GM21619 (cell line): ENCODE measurements around the gene SURF1.
"Not testable (repeated sequence)": the region's sequence is repeated elsewhere in the genome, so short reads cannot be mapped to it uniquely, and the experiment has no call there.

Source experiments
- ATAC-seq: cut with Tn5 transposase; IDR thresholded peaks from one replicate; pipeline ENCODE4 v1.9.1; 2021; ENCODE audit not compliant: unreplicated experiment

Gene SURF1

DNA sequence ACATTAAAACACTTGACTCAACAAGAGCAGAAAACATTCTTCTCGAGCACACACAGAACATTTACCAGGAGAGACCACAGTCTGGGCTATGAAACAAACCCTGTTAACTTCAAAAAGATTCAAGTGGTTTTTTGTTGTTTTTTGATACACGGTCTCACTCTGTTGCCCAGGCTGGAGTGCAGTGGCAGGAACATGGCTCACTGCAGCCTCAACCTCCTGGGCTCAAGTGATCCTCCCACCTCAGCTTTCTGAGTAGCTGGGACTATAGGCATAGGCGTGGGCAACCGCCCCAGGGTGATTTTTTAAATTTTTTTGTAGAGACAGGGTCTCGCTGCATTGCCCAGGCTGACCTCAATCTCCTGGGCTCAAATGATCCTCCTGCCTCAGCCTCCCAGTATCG is 29.3 kb downstream of the SURF1 start:
- ATAC-seq, result not testable (repeated sequence)

DNA sequence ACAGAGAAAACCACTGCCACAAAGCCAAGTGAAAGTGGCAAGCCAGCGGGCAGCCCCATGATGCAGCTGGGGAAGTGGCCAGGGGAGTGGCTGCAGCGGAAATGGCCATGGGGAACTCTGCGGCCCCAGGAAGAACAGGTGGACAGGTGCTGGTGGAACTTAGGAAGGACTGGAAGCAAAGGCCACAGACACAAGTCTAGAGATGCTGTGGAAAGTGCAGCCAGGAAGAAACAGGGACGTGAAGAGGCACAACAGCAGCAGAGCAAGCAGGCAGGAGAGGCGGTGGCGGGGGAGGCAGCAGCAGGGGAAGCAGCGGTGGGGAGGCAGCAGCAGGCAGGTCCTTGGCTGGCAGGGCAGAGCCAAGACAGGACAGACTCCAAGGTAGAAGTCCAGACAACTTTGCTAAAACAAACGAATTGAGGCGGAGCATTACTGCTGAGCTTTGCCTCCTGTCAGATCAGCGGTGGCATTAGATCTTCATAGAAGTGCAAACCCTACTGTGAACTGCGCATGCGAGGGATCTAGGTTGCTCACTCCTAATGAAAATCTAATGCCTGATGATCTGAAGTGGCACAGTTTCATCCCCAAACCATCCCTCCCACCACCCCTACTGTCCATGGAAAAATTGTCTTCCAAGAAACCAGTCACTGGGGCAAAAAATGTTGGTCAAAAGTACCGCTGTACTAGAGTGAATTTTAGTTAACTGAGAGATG is 32.1 kb downstream of the SURF1 start:
- ATAC-seq, result no peak

DNA sequence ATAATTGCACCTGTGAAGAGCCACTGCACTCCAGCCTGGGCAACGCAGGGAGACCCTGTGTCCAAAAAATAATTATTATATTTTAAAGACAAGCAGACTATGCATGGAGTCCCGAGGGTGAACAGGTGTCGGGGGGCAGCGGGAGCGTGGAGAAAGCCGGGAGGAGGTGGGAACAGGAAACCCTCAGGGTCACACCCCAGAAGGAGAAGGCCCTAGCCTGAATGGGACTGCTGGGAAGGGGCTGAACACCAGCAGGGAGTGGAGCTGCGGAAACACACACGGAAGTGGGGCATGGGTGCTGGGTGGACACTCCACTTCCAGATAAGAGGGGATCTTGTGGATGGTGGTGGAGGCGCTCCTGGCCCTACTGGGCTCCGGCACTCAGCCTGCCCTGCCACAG is 33.1 kb downstream of the SURF1 start:
- no peak for ATAC-seq

DNA sequence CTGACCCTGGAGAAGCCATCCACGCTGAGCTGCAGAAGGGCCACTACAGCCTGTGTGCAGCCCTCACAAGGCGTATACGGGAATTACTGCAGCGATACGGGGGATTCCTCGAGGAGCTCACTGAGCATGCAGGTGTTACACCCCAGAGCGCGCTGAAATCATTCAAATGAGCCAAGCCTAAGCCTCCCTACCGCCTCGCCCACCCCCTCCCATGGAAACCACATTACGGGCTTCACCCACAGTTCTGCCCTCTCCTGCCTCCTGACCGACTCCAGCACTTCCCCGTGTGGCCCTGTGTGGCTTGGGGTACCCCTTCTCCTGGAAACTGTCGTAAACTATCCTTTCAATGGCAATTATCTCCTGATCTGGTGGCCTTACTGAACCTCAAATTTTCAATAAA is 33.6 kb downstream of the SURF1 start:
- no peak for ATAC-seq

DNA sequence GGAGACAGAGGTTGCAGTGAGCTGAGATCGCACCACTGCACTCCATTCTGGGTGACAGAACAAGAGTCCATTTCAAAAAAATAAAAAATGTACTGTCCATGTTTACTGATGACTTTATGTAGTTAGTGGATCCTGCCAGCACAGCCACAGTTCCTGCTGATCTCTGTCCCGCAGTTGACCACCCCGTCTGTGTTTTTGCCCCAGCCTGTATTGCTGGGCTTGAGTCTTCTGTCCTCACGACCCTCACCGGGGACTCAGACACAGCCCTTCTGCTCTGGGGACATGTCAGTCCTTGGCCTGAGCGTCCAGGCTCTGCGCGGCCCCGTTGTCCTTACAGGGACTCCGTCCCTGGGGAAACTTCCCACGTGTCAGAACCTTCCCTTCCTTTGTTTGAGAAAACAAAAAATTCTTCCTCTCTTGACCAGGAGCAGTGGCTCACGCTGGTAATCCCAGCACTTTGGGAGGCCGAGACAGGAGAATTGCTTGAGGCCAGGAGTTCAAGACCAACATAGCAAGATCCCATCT is 34.8 kb downstream of the SURF1 start:
- no peak for ATAC-seq

DNA sequence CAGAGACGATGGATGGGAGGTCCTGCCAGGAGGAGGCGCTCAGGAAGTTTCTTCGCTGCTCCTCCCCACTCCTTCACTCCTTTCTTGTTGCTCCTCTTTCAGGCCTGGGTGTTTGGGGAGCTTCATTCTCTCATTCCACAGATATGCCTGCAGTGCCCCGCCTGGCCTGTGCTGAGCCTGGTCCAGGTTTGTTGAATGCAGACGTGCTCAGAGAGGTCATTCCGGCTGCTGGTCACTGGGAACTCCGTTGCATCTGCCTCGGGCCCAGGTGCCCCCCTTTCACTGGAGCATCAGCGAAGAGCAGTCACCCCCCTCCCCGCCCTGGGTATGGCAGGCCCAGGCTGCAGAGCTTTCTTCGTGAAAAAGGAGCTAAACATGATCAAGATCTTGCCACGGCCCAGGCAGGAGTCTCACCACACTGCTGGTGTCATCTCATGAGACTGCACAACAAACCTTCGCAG is 35.8 kb downstream of the SURF1 start:
- no peak for ATAC-seq

DNA sequence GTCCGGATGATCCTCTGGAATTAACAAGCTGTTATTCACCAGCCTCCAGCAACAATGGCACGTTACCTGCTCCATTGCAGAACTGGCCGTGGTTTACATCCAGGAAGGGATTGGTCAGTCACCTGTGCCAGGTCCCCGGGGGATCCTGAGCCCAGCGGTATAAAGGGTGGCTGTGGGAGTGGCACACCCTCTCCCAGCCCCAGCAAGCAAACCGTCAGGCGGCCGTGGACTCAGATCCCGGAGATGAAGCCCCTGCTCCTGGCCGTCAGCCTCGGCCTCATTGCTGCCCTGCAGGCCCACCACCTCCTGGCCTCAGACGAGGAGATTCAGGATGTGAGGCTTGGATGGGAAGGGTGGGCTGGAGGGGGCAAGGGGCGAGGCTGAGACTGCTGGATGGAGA is 38.7 kb downstream of the SURF1 start:
- not testable (repeated sequence) for ATAC-seq

DNA sequence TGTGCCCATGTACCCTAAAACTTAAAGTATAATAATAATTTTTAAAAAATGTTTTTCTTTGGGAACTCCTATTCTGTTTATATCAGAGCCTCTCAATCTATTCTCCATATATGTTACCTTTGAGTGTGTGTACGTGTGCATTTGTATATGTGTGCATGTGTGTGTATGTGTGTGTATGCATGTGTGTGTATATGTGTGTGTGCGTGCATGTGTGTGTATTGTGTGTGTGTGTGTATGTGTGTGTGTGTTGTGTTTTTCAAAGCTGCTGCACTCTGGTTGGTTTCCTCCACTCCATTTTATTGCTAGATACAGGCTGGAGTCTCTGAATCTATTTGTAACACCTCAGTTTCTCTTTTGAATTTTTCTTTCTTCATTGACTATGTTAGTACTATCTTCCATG is 40.3 kb downstream of the SURF1 start:
- ATAC-seq, result no peak

DNA sequence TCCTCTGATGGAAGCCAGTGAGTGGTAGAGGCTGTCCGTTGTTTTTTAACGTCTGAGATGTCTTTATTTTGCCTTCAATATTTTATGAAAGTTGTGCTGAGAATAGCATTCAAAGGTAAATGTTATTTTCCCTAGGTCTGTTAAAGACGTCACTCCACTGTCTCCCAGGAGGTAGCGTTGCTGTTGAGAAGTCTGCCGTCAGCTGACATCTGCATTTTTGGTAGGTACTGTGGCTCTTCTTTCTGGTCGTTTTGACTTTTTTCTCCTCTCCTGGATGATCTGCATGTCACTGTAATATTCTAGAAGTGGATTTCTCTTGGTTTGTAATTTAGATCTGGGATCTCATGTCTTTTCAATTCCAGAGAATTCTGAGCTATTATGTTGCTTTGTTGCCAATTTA is 46.7 kb downstream of the SURF1 start:
- ATAC-seq, result no peak

DNA sequence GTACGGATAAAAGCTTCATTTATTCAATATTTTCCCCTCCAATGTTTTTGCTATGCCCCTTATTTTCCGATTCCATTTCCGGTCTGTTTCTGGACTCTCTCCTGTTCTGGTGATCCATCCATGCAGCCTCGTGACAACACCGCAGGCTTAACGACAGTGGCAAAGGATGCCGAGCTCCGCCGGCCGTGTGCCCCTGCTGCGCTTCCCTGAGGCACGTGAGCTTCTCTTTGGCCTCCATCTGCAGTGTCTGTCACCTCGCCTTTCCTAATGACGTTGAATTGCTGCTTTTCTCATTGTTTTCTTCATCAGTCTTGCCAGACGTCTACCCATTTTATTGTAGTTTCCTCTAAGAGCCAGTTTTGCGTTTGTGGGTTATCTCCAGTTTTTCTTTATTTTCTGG is 49.0 kb downstream of the SURF1 start:
- ATAC-seq, result no peak

DNA sequence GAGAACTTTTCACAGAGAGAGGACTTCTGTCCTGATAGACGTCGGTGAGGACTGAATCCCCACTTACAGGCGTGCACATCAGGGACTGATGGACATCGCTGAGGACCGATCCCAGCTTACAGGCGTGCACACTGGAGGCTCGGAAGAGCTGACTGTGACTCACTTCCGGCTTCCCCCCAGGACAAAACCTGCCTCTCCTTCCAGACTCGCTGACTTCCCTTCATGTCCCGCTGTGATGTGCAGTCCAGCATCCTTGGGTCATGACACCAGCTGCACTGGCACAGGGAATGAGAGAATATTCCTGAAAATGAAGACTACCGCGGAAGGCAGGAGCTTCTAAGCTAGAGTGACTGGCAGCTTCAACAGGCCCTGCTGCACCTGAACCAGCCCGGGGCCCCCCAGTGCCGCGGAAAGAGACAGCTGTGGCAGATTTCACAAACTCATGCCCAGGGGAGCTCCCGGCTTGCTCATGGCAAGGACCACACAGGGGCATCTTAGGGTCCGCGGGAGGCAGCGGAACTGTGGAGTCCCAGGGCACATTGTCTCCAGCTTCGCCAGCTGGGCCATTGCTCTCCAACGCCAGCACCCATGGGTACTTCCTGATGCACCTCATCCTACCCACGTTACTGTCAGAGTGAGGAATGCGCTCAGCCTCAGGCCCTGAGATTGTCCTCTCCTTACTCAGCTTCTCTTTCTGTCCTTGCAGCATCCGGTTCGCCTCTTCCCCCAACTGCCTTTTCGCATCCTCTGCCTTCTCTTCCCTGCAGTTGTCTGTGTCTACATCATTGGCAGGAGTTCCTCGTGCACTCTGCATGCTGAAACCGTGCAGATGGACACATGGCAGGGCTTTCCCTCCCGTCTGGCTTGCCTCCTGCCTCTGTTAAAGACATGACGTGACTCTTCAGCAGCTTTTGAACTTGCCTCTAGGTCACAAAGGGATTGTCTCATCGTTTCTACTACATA is 49.8 kb downstream of the SURF1 start:
- ATAC-seq, result no peak

DNA sequence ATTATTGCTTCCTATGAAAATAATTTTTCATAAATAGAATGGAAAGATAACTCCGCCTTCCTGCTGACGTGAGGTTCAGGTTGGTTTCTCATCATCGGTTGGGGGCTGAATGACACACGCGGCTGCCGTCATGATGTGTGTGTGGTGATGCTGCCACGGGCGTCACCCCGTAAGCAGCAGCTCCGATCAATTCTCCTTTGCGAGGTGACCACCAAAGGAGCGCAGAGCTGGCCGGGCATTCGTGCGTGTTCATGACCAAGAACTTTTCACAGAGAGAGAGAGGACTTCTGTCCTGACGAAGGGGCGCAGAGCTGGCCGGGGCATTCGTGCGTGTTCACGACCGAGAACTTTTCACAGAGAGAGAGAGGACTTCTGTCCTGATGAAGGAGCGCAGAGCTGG is 50.6 kb downstream of the SURF1 start:
- no peak for ATAC-seq

DNA sequence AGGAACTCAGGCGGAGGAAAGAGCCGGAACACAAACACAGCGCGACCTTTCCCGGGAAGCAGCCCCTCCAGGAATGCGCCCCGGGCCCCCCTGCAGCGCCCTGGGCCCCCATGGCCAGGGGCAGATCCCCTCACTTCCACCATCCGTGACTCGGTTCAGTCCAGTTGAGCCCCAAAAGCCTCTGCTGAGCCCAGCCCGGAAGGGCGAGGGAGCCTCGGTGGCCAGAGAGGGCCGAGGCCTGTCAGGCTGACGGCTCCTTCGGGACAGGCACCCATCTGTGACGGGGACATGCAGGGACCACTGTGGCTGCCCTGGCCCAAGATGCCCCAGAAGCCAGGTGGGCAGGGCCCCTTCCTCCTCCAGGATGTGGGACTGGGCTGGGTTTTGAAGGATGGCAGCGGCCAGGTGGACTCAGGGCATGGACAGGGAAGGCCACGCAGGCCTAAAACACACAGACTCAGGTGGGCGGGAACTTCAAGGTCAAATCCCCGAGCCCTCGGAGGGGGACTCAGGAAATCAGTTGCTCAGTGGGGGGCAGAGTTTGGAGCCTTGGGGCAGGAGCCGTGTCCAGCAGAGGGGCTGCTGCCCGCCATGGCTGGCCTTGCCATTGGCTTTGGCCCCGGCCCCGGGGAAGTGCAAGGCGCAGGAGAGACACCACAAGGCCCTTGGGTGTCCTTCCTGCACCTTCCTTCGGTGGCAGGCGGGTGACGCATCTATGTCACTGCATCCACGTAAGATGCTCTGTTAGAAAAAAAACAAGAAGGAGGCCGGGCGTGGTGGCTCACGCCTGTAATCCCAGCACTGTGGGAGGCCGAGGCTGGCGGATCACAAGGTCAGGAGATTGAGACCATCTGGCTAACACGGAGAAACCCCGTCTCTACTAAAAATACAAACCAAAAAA is 51.6 kb downstream of the SURF1 start:
- ATAC-seq, result no peak

DNA sequence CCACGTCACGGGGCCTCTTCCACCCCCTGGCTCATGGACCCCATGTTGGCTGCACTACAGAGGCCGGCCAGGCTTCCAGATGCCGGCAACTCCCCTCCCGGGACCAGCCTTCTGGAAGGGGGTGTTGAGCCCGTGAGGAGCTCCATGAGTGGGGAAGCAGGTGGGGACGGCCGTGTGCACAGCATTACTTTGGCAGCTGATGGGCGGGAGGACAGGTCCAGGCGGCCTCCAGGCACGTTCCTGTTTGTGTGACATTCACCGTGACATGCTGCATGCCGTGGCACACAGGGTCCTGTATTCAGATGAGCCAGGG is 52.2 kb downstream of the SURF1 start:
- ATAC-seq, result no peak

DNA sequence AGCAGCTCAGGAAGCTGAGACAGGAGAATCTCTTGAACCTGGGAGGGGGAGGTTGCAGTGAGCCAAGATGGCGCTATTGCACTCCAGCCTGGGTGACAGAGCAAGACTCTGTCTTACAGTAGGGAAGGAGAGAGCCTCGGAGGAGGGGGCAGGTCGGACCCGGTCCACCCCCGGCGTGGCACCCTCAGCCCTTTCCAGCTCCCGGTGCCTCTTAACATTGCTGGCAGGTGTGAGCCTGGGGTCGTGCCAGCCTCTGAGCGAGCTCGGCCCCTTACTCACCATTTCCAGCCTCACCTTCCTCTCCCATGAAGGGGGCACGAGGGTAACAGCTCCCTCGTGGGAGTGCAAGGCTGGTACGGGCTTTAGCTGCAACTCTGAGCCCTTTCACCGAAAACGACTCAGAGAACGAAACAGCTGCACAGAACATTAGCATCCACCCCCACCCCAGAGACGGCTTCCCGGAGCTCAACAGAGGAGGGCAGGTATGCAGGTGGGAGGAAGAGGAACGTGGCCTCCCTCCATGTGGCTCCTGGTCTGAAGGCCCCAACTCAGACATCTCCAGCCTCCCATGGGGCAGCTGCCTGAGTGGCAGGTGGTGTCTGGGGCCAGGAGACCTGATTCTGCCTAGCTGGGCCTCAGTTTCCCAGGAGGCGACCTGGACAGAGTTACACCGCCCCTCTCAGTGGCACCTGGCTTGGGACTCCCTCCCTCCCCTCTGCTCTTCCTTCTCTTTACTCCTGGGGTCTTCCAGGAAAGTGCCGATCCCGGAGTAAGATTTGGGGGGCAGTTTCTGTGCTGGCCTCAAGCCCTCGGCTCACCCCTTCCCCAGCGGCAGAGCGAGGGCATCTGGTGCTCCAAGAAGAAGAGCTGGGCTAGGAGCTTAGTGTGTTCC is 52.8 kb downstream of the SURF1 start:
- no peak for ATAC-seq
